ENCODE data around the gene PIK3R3. TPM values are rescaled to one million over a fixed set of nuclear protein-coding genes. Genes with fewer than 3 reads are reported as not detected.

PIK3R3 gene
- total and polyA plus RNA-seq, 2 experiments from 2014 or later: 8.4 to 16.8 TPM

GRCh38 chr1:46166521-46167462, 34.4 kb upstream of the PIK3R3 start:
- Histone ChIP-seq H3K79me2 (no peaks in the 10 kb centered on the region), H3K36me3 (replicated peaks; ENCODE audit: insufficient read depth, low read depth) (no peaks in the 10 kb centered on the region), H3K27ac (no peak overlapping the region), H3K4me1 (ENCODE audit: insufficient read depth) (no peaks in the 10 kb centered on the region), H3K27me3 (no peaks in the 10 kb centered on the region), H4K20me1 (ENCODE audit: insufficient read depth, poor library complexity, severe bottlenecking) (no peaks in the 10 kb centered on the region), H3K4me3 (peak overlapping the region; percentile 4), H3K9me3 (ENCODE audit: low read depth) (no peaks in the 10 kb centered on the region), H3K4me2 (peak overlapping the region; percentile 77), H2AFZ (peak overlapping the region; percentile 56), H3K9me2 (replicated peaks; ENCODE audit: insufficient read depth) (no peaks in the 10 kb centered on the region)
- no peak for DNase-seq (ENCODE audit: low spot score)
- TF ChIP-seq EZH2 (IDR thresholded peaks at IDR 0.05; ENCODE audit: borderline replicate concordance): no peak
- 57% methylated on average over 47 of the region's 47 CpGs for whole genome bisulfite sequencing (ENCODE audit: low lambda C conversion rate, missing lambda C conversion rate)

GRCh38 chr1:46160212-46160611, 27.8 kb upstream of the PIK3R3 start:
- Histone ChIP-seq H3K79me2 (no peaks in the 10 kb centered on the region), H3K4me1 (ENCODE audit: insufficient read depth) (no peaks in the 10 kb centered on the region), H3K36me3 (replicated peaks; ENCODE audit: insufficient read depth, low read depth) (no peaks in the 10 kb centered on the region), H3K4me2 (no peak overlapping the region), H3K9me3 (ENCODE audit: low read depth) (no peaks in the 10 kb centered on the region), H3K9me2 (replicated peaks; ENCODE audit: insufficient read depth) (no peaks in the 10 kb centered on the region), H3K27ac (no peak overlapping the region), H4K20me1 (ENCODE audit: insufficient read depth, poor library complexity, severe bottlenecking) (no peaks in the 10 kb centered on the region), H3K27me3 (no peaks in the 10 kb centered on the region), H2AFZ (no peak overlapping the region), H3K4me3 (no peak overlapping the region)
- no peak for DNase-seq (ENCODE audit: low spot score)
- 100% methylated on average over 1 of the region's 1 CpG for WGBS (ENCODE audit: low lambda C conversion rate, missing lambda C conversion rate)
- TF ChIP-seq EZH2phosphoT487 (IDR thresholded peaks at IDR 0.05; ENCODE audit: low read depth, severe bottlenecking, unreplicated experiment) (no peak), CTCF (IDR thresholded peaks at IDR 0.05; ENCODE audit: poor library complexity) (no peak), EZH2 (IDR thresholded peaks at IDR 0.05; ENCODE audit: borderline replicate concordance) (no peak)

- Histone ChIP-seq H3K27me3 (no peaks in the 10 kb centered on the region), H3K4me1 (ENCODE audit: insufficient read depth) (no peaks in the 10 kb centered on the region), H2AFZ (no peak overlapping the region), H3K4me2 (no peak overlapping the region), H3K9me2 (replicated peaks; ENCODE audit: insufficient read depth) (no peaks in the 10 kb centered on the region), H3K4me3 (no peak overlapping the region), H4K20me1 (ENCODE audit: insufficient read depth, poor library complexity, severe bottlenecking) (no peaks in the 10 kb centered on the region), H3K79me2 (no peaks in the 10 kb centered on the region), H3K36me3 (replicated peaks; ENCODE audit: insufficient read depth, low read depth) (no peaks in the 10 kb centered on the region), H3K9me3 (ENCODE audit: low read depth) (no peaks in the 10 kb centered on the region), H3K27ac (no peak overlapping the region)
- WGBS (ENCODE audit: low lambda C conversion rate, missing lambda C conversion rate): 72% methylated on average over 3 of the region's 3 CpGs
- no peak for TF ChIP-seq EZH2phosphoT487 (IDR thresholded peaks at IDR 0.05; ENCODE audit: low read depth, severe bottlenecking, unreplicated experiment)
- DNase-seq (ENCODE audit: low spot score): no peak
Measured at GRCh38 chr1:46159516-46159915, 27.1 kb upstream of the PIK3R3 start.

GRCh38 chr1:46158312-46159281, 26.2 kb upstream of the PIK3R3 start:
- Histone ChIP-seq H3K4me3 (no peak overlapping the region), H3K27ac (no peak overlapping the region), H3K4me1 (ENCODE audit: insufficient read depth) (no peaks in the 10 kb centered on the region), H3K79me2 (no peaks in the 10 kb centered on the region), H3K27me3 (no peaks in the 10 kb centered on the region), H3K9me2 (replicated peaks; ENCODE audit: insufficient read depth) (no peaks in the 10 kb centered on the region), H3K4me2 (no peak overlapping the region), H3K9me3 (ENCODE audit: low read depth) (no peaks in the 10 kb centered on the region), H2AFZ (no peak overlapping the region), H3K36me3 (replicated peaks; ENCODE audit: insufficient read depth, low read depth) (no peaks in the 10 kb centered on the region), H4K20me1 (ENCODE audit: insufficient read depth, poor library complexity, severe bottlenecking) (no peaks in the 10 kb centered on the region)
- 83% methylated on average over 13 of the region's 13 CpGs for WGBS (ENCODE audit: low lambda C conversion rate, missing lambda C conversion rate)
- no peak for DNase-seq (ENCODE audit: low spot score)
- TF ChIP-seq CTCF (IDR thresholded peaks at IDR 0.05; ENCODE audit: poor library complexity) (no peak), EZH2 (IDR thresholded peaks at IDR 0.05; ENCODE audit: borderline replicate concordance) (no peak), EZH2phosphoT487 (IDR thresholded peaks at IDR 0.05; ENCODE audit: low read depth, severe bottlenecking, unreplicated experiment) (no peak)

All from hepatocyte (in vitro differentiated cells).